ENCODE measurements around the gene RANBP9. TPM values are rescaled to one million over a fixed set of nuclear protein-coding genes. Genes with fewer than 3 reads are reported as not detected.

The RANBP9 gene
- total RNA-seq, 1 experiment from 2014 or later = 22.7 TPM

- H3K9me3 ChIP-seq (replicated peaks) = no peaks in the 10 kb centered on the region
- no peak overlapping the region for H3K27ac ChIP-seq
- DNase-seq = no peak
- H3K4me3 ChIP-seq = no peak overlapping the region
- H3K27me3 ChIP-seq = no peaks in the 10 kb centered on the region
- H3K36me3 ChIP-seq = no peaks in the 10 kb centered on the region; the same call in 1 of the 2 replicates
- no peaks in the 10 kb centered on the region for H3K4me1 ChIP-seq
These were observed 50.0 kb downstream of the RANBP9 start for GRCh38 chr6:13661647-13662046.

GRCh38 chr6:13660893-13661292, 50.7 kb downstream of the RANBP9 start:
- no peaks in the 10 kb centered on the region for H3K4me1 ChIP-seq
- H3K36me3 ChIP-seq = no peaks in the 10 kb centered on the region; the same call in 1 of the 2 replicates
- H3K9me3 ChIP-seq (replicated peaks) = no peaks in the 10 kb centered on the region
- no peak for DNase-seq
- no peak overlapping the region for H3K27ac ChIP-seq
- no peak overlapping the region for H3K4me3 ChIP-seq
- no peaks in the 10 kb centered on the region for H3K27me3 ChIP-seq

- no peak for DNase-seq
- no peaks in the 10 kb centered on the region for H3K27me3 ChIP-seq
- H3K4me3 ChIP-seq = no peak overlapping the region
- no peaks in the 10 kb centered on the region for H3K4me1 ChIP-seq
- H3K36me3 ChIP-seq = no peaks in the 10 kb centered on the region; the same call in 1 of the 2 replicates
- H3K9me3 ChIP-seq (replicated peaks) = no peaks in the 10 kb centered on the region
- H3K27ac ChIP-seq = no peak overlapping the region
These were observed 51.4 kb downstream of the RANBP9 start for GRCh38 chr6:13660273-13660672.

GRCh38 chr6:13655700-13656099, 55.9 kb downstream of the RANBP9 start:
- H3K4me3 ChIP-seq = no peak overlapping the region
- H3K36me3 ChIP-seq = peaks cover 4% of the 10 kb centered on the region; the same call in 1 of the 2 replicates
- H3K27me3 ChIP-seq = no peaks in the 10 kb centered on the region
- no peak overlapping the region for H3K27ac ChIP-seq
- no peak for DNase-seq
- H3K9me3 ChIP-seq (replicated peaks) = no peaks in the 10 kb centered on the region
- H3K4me1 ChIP-seq = no peaks in the 10 kb centered on the region

- DNase-seq = no peak
- no peaks in the 10 kb centered on the region for H3K27me3 ChIP-seq
- no peaks in the 10 kb centered on the region for H3K4me1 ChIP-seq
- no peaks in the 10 kb centered on the region for H3K9me3 ChIP-seq (replicated peaks)
- H3K27ac ChIP-seq = no peak overlapping the region
- no peak overlapping the region for H3K4me3 ChIP-seq
- peaks cover 4% of the 10 kb centered on the region; the same call in 1 of the 2 replicates for H3K36me3 ChIP-seq
These were observed 57.1 kb downstream of the RANBP9 start for GRCh38 chr6:13654496-13654895.

- Histone ChIP-seq H3K4me3 (no peak overlapping the region), H3K9me3 (replicated peaks) (no peaks in the 10 kb centered on the region), H3K36me3 (peaks cover 4% of the 10 kb centered on the region; the same call in 1 of the 2 replicates), H3K4me1 (no peaks in the 10 kb centered on the region), H3K27ac (no peak overlapping the region), H3K27me3 (no peaks in the 10 kb centered on the region)
- no peak for DNase-seq
These were observed 58.3 kb downstream of the RANBP9 start for GRCh38 chr6:13653296-13653695.

GRCh38 chr6:13649393-13649792, 62.2 kb downstream of the RANBP9 start:
- Histone ChIP-seq H3K4me1 (no peaks in the 10 kb centered on the region), H3K36me3 (peaks cover 6% of the 10 kb centered on the region; the same call in 1 of the 2 replicates)

GRCh38 chr6:13648850-13649249, 62.8 kb downstream of the RANBP9 start:
- DNase-seq = no peak
- Histone ChIP-seq H3K36me3 (peaks cover 9% of the 10 kb centered on the region; the same call in 1 of the 2 replicates), H3K4me3 (no peak overlapping the region), H3K27ac (no peak overlapping the region), H3K27me3 (no peaks in the 10 kb centered on the region), H3K4me1 (no peaks in the 10 kb centered on the region), H3K9me3 (replicated peaks) (no peaks in the 10 kb centered on the region)

More at GRCh38 chr6:13649393-13649792, 62.2 kb downstream of the RANBP9 start:
- Histone ChIP-seq H3K9me3 (replicated peaks) (no peaks in the 10 kb centered on the region), H3K27me3 (no peaks in the 10 kb centered on the region), H3K27ac (no peak overlapping the region), H3K4me3 (no peak overlapping the region)
- no peak for DNase-seq

- peaks cover 5% of the 10 kb centered on the region for H3K36me3 ChIP-seq
- H3K27me3 ChIP-seq = no peaks in the 10 kb centered on the region
- no peak for DNase-seq
These were observed 68.5 kb downstream of the RANBP9 start for GRCh38 chr6:13643125-13643524.

GRCh38 chr6:13641315-13641714, 70.3 kb downstream of the RANBP9 start:
- Histone ChIP-seq H3K27me3 (no peaks in the 10 kb centered on the region), H3K9me3 (replicated peaks) (no peaks in the 10 kb centered on the region), H3K27ac (no peak overlapping the region), H3K4me3 (no peak overlapping the region), H3K4me1 (no peaks in the 10 kb centered on the region), H3K36me3 (peaks cover 3% of the 10 kb centered on the region)
- DNase-seq = no peak

More at GRCh38 chr6:13643125-13643524, 68.5 kb downstream of the RANBP9 start:
- Histone ChIP-seq H3K27ac (no peak overlapping the region), H3K9me3 (replicated peaks) (no peaks in the 10 kb centered on the region), H3K4me3 (no peak overlapping the region), H3K4me1 (no peaks in the 10 kb centered on the region)

- DNase-seq = no peak
- no peak overlapping the region for H3K27ac ChIP-seq
- no peak overlapping the region for H3K4me3 ChIP-seq
- no peaks in the 10 kb centered on the region for H3K9me3 ChIP-seq (replicated peaks)
- H3K4me1 ChIP-seq = no peaks in the 10 kb centered on the region
- H3K27me3 ChIP-seq = no peaks in the 10 kb centered on the region
- H3K36me3 ChIP-seq = no peaks in the 10 kb centered on the region; the same call in 1 of the 2 replicates
These were observed 73.0 kb downstream of the RANBP9 start for GRCh38 chr6:13638626-13639025.

GRCh38 chr6:13638014-13638413, 73.6 kb downstream of the RANBP9 start:
- Histone ChIP-seq H3K27ac (no peak overlapping the region), H3K9me3 (replicated peaks) (no peaks in the 10 kb centered on the region), H3K4me3 (no peak overlapping the region), H3K4me1 (no peaks in the 10 kb centered on the region), H3K36me3 (no peaks in the 10 kb centered on the region; the same call in 1 of the 2 replicates), H3K27me3 (no peaks in the 10 kb centered on the region)
- no peak for DNase-seq

- peaks cover 2% of the 10 kb centered on the region; the same call in 1 of the 2 replicates for H3K36me3 ChIP-seq
- H3K4me3 ChIP-seq = no peak overlapping the region
- H3K27me3 ChIP-seq = no peaks in the 10 kb centered on the region
- no peak overlapping the region for H3K27ac ChIP-seq
- no peaks in the 10 kb centered on the region for H3K4me1 ChIP-seq
- no peak for DNase-seq
- H3K9me3 ChIP-seq (replicated peaks) = no peaks in the 10 kb centered on the region
These were observed 75.5 kb downstream of the RANBP9 start for GRCh38 chr6:13635948-13636658.

- no peak overlapping the region for H3K27ac ChIP-seq
- peaks cover 7% of the 10 kb centered on the region; the same call in 1 of the 2 replicates for H3K36me3 ChIP-seq
These were observed 78.3 kb downstream of the RANBP9 start for GRCh38 chr6:13633343-13633742.

GRCh38 chr6:13630499-13630898, 81.1 kb downstream of the RANBP9 start:
- DNase-seq = no peak
- H3K4me1 ChIP-seq = no peaks in the 10 kb centered on the region
- H3K36me3 ChIP-seq = peaks cover 8% of the 10 kb centered on the region; the same call in 1 of the 2 replicates
- H3K9me3 ChIP-seq (replicated peaks) = no peaks in the 10 kb centered on the region
- H3K4me3 ChIP-seq = no peak overlapping the region
- H3K27ac ChIP-seq = no peak overlapping the region
- H3K27me3 ChIP-seq = no peaks in the 10 kb centered on the region

More at GRCh38 chr6:13633343-13633742, 78.3 kb downstream of the RANBP9 start:
- H3K9me3 ChIP-seq (replicated peaks) = no peaks in the 10 kb centered on the region
- no peak overlapping the region for H3K4me3 ChIP-seq
- H3K4me1 ChIP-seq = no peaks in the 10 kb centered on the region
- H3K27me3 ChIP-seq = no peaks in the 10 kb centered on the region
- no peak for DNase-seq

Data from SJCRH30 (cell line).